RWPE2 (cell line): Measurements from ENCODE around the gene ITPK1.

Experiments
- ATAC-seq: fragments of 200-7000 bp; cut with Tn5 transposase; 3 replicates; pipeline ENCODE4 v1.9.1; 2021; ENCODE audit warnings: low read depth
- DNase-seq: peaks from one replicate; pipeline ENCODE4 v3.0.0-alpha.2; 2020; ENCODE audit warnings: low spot score
- H3K27ac ChIP-seq: fragments of 450-650 bp; 2 replicates; pipeline ENCODE4 v1.5.1; 2017; ENCODE audit warnings: mild to moderate bottlenecking; ENCODE audit not compliant: poor library complexity, severe bottlenecking
- H3K27me3 ChIP-seq: fragments of 250-450 bp; sonication (Bioruptor Pico); 2 replicates; pipeline ENCODE4 v1.5.1; 2021; ENCODE audit warnings: mild to moderate bottlenecking, moderate library complexity; ENCODE audit not compliant: insufficient read depth, poor library complexity, severe bottlenecking
- H3K36me3 ChIP-seq: fragments of 250-450 bp; sonication (Bioruptor Pico); 2 replicates; pipeline ENCODE4 v1.5.1; 2020; ENCODE audit warnings: low read depth, mild to moderate bottlenecking, moderate library complexity
- H3K4me1 ChIP-seq: fragments of 250-450 bp; sonication (Bioruptor Pico); 2 replicates; pipeline ENCODE4 v1.5.1; 2021; ENCODE audit warnings: mild to moderate bottlenecking, moderate library complexity; ENCODE audit not compliant: insufficient read depth, poor library complexity, severe bottlenecking
- H3K4me3 ChIP-seq: fragments of 250-450 bp; sonication (Bioruptor Pico); 2 replicates; pipeline ENCODE4 v1.5.1; 2021; ENCODE audit warnings: mild to moderate bottlenecking, moderate library complexity; ENCODE audit not compliant: severe bottlenecking
- H3K9me3 ChIP-seq: fragments of 250-450 bp; sonication (Bioruptor Pico); 2 replicates; pipeline ENCODE4 v1.5.1; 2021; ENCODE audit warnings: mild to moderate bottlenecking, moderate library complexity; ENCODE audit not compliant: severe bottlenecking
- CTCF ChIP-seq: fragments of 450-650 bp; IDR thresholded peaks from one replicate; pipeline ENCODE4 v1.5.1; 2017; ENCODE audit warnings: mild to moderate bottlenecking, moderate library complexity; ENCODE audit not compliant: poor library complexity, severe bottlenecking

The ITPK1 gene

GRCh38 chr14:92952481-92953298 is 163.0 kb downstream of the ITPK1 start:
- Histone ChIP-seq H3K4me1 (no peaks in the 10 kb centered on the region), H3K9me3 (no peaks in the 10 kb centered on the region), H3K36me3 (peaks cover 55% of the 10 kb centered on the region), H3K27me3 (no peaks in the 10 kb centered on the region), H3K4me3 (no peak overlapping the region), H3K27ac (no peak overlapping the region)
- no peak for TF ChIP-seq CTCF
- DNase-seq, result no peak
- ATAC-seq, result no peak

DNA sequence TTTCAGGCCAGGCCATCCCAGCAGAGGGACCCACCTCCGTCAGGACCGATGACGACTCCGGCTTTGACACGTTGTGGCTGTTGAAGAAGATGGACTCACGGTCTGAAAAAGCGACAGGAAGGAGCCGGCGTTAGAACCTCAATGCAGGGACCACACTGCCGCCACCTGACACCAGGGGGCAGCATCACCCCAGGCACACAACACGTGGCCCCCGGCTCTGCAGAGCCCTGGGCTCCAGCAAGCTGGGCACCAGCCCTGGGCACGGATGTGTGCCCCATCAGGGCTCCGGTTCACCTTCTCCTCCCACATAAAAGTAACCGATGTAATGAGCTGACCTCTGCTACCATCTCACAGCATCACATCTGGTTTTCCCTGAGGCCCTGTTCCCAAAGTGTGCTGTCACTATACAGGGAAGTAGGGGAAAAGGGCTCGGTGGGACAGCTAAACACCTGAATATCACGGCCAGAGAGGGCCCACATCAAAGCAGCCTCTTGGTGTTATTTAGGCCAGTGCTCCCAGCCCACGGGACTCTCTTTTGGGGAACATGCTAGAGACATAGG is 163.7 kb downstream of the ITPK1 start:
- Histone ChIP-seq H3K27ac (no peak overlapping the region), H3K27me3 (no peaks in the 10 kb centered on the region), H3K4me1 (no peaks in the 10 kb centered on the region), H3K4me3 (no peak overlapping the region), H3K9me3 (no peaks in the 10 kb centered on the region), H3K36me3 (peaks cover 48% of the 10 kb centered on the region)
- TF ChIP-seq CTCF, result peak; percentile 95
- peak; percentile 83 for ATAC-seq
- DNase-seq, result no peak

GRCh38 chr14:92951261-92951660 is 164.5 kb downstream of the ITPK1 start:
- Histone ChIP-seq H3K4me1 (peaks cover 6% of the 10 kb centered on the region), H3K9me3 (no peaks in the 10 kb centered on the region), H3K27ac (no peak overlapping the region), H3K4me3 (no peak overlapping the region), H3K36me3 (peaks cover 41% of the 10 kb centered on the region), H3K27me3 (no peaks in the 10 kb centered on the region)
- DNase-seq (no peak), ATAC-seq (no peak)
- TF ChIP-seq CTCF, result no peak

GRCh38 chr14:92950773-92951172 is 165.0 kb downstream of the ITPK1 start:
- Histone ChIP-seq H3K36me3 (peaks cover 44% of the 10 kb centered on the region), H3K9me3 (no peaks in the 10 kb centered on the region), H3K4me1 (peaks cover 6% of the 10 kb centered on the region), H3K4me3 (no peak overlapping the region), H3K27me3 (no peaks in the 10 kb centered on the region), H3K27ac (no peak overlapping the region)
- ATAC-seq (no peak), DNase-seq (no peak)
- TF ChIP-seq CTCF, result no peak

DNA sequence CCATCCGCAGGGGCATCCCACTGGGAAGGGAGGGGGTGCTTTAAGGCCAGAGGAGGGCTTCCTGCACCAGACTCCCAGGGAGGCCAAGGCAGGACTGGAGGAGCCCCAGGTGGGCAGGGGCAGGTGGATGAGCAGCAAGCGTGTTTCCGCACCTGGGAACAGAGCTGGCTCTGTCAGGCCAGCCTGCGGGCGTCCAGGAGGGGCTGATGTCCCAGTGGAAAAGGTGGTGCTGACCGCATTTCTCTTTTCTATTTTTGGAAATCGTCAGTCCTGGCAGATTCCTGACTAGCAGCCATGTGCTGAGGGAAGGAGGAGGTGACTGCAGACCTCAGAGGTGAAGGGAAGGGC is 165.6 kb downstream of the ITPK1 start:
- no peak for ATAC-seq
- Histone ChIP-seq H3K36me3 (peaks cover 48% of the 10 kb centered on the region), H3K4me1 (peaks cover 6% of the 10 kb centered on the region), H3K27ac (no peak overlapping the region), H3K4me3 (no peak overlapping the region), H3K9me3 (no peaks in the 10 kb centered on the region), H3K27me3 (no peaks in the 10 kb centered on the region)
- DNase-seq, result no peak
- no peak for TF ChIP-seq CTCF
